Hematopoietic multipotent progenitor cell treated with erythropoietin and hydrocortisone succinate and interleukin-3 and kit ligand, for 6 days (in vitro differentiated cells): Measurements from ENCODE around the gene ARID3B.
"Not testable (repeated sequence)": the region's sequence is repeated elsewhere in the genome, so short reads cannot be mapped to it uniquely, and the experiment has no call there.

Experiments
- DNase-seq: peaks from one replicate; pipeline ENCODE4 v3.0.0-alpha.2; 2015

ARID3B gene

DNA sequence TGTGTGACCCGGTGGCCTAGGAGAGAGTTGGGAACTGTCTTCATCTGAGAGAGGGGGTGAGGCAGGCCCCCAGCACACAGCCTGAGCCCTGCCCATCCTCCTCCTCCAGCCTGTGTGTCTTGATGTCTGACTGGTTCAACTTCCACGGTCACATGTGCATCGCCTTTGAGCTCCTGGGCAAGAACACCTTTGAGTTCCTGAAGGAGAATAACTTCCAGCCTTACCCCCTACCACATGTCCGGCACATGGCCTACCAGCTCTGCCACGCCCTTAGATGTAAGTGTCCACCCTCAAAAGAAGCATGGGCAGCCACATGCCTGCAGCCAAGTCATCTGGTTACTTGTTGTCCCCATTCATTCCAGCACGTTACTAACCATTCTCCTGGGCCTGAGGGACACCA, 84.7 kb downstream of the ARID3B start:
- DNase-seq, result no peak

- no peak for DNase-seq
Measured at GRCh38 chr15:74626336-74626735, 85.3 kb downstream of the ARID3B start.

DNA sequence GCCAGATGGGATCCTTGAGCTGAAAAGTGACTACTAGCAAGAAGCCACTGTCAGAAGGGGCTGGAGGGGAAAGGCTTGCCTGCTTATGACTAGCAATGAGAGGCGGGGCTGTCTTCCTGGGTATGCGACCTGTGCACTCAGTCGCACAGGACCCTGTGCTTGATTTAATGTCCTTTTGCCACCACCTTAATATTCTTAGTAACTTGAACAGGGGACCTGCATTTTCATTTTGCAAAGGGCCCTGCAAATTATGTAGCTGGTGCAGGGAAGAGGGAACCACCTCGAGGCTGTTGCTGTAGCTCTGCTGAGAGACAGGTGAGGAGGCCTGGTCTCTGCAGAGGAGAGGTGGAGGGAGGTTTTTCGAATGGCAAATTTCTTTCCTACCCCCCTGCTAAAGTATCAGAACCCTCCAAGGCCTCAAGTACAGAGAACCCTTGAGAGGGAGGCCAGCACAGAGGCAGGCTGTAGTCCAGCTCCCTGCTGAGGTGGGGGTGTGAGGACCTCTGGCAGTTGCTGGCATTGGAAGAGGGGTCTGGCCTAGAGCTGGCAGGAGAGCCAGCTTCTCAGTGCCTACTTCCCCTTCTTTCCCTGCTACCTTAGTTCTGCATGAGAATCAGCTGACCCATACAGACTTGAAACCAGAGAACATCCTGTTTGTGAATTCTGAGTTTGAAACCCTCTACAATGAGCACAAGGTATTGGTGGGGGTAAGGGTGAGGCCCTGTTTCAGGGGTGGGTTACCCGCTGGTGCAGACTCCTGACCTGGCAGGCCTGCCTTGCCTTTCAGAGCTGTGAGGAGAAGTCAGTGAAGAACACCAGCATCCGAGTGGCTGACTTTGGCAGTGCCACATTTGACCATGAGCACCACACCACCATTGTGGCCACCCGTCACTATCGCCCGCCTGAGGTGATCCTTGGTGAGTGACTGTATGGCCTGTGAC, 86.0 kb downstream of the ARID3B start:
- DNase-seq, result no peak

DNA sequence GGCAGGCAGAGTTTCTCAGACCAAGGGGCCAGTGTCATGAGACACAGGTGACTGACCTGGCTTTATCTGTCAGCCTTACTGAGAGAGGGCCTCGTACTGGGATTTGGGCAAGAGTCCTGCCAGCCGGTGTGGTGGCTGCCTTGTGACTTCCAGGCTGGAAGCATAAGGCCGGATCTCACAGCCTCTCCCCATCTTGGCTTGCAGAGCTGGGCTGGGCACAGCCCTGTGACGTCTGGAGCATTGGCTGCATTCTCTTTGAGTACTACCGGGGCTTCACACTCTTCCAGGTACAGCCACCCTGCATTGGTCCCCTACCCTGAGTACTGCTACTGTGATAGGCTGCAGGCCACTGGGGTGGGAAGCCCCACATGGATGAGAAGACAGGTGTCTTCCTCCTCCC, 86.7 kb downstream of the ARID3B start:
- no peak for DNase-seq

DNA sequence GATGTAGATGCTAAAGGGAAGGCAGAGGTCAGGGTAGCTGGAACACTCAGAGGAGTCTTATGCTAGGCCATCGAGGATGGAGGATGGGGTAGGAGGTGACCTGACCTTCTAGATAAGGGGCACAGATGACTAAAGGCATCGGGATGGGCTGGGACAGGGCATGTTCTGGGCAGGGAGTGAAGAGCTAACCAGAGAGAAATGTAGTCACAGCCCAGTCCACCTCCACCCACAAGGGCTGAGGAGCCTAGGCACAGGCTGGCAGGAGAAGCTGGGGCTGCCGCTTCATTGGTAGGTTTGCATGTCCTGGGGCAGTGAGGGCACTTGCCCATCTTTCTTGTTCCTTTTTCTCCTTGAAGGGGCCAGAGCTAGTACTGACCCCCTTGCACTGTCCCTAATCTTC, 87.2 kb downstream of the ARID3B start:
- DNase-seq, result no peak

DNA sequence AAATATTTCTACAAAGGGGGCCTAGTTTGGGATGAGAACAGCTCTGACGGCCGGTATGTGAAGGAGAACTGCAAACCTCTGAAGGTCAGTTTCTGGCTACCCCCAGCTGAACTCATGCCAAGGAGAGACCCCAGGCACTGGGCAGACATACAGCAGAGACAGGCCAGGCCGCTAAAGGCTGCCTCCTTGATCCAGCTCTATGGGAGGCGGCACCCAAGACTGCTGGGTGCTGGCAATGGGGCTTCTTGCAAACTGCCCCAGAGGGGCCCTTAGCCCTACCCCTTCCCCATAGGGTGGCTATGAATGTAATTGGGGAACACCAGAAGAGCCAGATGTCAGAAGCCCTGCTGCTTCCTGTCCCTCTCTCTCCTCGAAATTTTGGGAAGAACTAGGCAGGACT, 87.9 kb downstream of the ARID3B start:
- DNase-seq, result no peak

DNA sequence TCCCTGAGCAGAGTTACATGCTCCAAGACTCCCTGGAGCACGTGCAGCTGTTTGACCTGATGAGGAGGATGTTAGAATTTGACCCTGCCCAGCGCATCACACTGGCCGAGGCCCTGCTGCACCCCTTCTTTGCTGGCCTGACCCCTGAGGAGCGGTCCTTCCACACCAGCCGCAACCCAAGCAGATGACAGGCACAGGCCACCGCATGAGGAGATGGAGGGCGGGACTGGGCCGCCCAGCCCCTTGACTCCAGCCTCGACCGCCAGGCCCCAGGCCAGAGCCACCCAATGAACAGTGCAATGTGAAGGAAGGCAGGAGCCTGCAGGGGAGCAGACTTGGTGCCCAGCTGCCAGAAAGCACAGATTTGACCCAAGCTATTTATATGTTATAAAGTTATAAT, 88.7 kb downstream of the ARID3B start:
- DNase-seq, result not testable (repeated sequence)

DNA sequence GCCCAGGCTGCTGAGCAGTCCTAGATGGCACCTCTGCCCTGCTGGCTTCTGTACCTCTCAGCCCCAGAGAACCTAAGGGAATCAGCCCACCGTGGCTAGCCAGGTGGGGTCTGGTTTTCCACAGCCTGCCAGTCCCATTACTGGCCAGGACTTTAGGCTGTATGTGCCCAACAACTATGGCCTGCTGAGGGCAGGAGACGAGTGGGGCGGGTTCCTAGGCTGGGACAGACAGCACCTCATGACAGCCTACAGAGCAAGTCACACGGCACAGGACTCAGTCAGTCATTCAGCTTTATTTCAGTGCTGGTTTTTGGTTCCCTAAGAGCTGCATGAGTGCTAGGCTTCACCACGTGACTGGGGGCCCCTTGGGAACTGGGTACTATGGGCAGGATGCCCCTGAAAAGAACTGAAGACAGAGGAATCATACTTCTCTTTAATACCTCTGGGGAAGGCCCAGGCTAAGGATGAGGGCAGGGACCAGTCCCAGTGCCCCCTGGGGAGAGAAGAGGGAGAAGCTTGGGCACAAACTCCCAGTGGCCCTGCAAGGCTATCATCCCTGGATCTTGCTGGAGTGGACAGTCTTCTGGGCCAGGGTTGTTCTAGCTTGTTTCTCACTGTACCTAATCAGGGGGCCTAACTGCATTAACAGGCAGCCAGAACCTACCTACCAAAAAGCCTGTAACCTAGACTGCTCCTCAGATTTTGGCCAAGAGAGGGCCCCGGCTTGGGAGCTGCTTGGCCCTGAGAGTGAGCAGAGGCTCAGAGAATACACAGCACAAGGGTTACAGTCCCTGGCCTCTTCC, 89.5 kb downstream of the ARID3B start:
- no peak for DNase-seq

GRCh38 chr15:74631087-74631385, 90.0 kb downstream of the ARID3B start:
- no peak for DNase-seq

- DNase-seq, result no peak
Measured at GRCh38 chr15:74631408-74631807, 90.4 kb downstream of the ARID3B start.

GRCh38 chr15:74631935-74632560, 91.0 kb downstream of the ARID3B start:
- DNase-seq, result peak; percentile 83

DNA sequence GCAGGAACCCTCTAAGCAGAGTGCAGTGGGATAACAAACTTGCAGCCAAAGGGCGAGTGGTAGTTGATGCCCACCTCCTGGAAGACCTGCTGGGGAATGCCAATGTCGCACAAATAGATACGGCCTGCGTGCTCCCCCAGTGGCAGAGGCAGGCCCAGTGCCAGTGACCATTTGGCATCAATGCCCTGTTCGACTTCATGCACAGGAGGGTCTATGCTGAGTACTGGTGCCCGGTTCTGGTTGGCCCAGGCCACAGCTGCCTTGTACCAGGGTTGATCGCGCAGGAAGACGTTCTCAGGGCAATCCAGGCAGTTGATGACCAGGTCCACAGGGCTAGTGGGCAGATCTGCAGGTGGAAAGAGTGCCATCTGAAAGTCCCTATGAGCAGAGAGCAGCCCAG, 91.6 kb downstream of the ARID3B start:
- no peak for DNase-seq

- DNase-seq, result no peak
Measured at GRCh38 chr15:74633781-74634180, 92.8 kb downstream of the ARID3B start.

DNA sequence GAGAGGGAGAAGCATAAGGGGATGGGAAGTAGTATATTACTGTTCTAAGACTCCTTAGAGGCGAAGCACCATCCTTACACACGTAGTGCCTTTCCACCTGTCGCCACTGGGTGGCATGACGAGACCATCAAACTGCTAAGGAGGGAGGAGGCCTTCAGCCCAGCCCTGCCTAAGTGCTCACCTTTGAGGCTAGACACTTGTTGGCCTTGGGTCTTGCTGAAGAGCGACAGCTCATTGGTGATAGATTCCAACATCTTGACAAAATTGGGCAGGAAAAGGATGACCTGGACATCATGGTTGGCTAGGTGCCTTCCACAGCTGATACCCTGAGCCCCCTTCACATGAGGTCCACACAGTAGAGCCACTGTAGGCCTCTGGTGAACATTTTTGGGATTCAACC, 94.2 kb downstream of the ARID3B start:
- DNase-seq, result peak; percentile 86

GRCh38 chr15:74636984-74637383, 96.0 kb downstream of the ARID3B start:
- DNase-seq, result no peak

- DNase-seq, result no peak
Measured at GRCh38 chr15:74641151-74641550, 100.1 kb downstream of the ARID3B start.

DNA sequence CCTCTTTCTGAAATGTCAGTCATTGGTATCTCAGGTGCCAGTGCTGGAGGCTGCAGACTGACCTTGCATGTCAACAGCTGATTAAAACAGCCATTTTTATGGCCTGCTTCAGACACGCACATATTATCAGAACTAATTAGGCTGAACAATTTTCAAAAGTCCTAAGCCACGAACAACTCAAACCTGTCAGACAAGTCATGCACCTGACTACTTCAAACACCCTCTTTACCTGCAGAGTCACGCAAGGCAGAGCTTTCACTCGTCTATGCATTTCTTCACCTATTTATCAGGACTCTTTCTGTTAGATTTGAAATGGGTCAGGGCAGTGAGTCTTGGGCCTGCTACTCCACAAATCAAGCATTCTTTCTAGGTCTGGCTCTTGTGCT, 101.3 kb downstream of the ARID3B start:
- no peak for DNase-seq

DNA sequence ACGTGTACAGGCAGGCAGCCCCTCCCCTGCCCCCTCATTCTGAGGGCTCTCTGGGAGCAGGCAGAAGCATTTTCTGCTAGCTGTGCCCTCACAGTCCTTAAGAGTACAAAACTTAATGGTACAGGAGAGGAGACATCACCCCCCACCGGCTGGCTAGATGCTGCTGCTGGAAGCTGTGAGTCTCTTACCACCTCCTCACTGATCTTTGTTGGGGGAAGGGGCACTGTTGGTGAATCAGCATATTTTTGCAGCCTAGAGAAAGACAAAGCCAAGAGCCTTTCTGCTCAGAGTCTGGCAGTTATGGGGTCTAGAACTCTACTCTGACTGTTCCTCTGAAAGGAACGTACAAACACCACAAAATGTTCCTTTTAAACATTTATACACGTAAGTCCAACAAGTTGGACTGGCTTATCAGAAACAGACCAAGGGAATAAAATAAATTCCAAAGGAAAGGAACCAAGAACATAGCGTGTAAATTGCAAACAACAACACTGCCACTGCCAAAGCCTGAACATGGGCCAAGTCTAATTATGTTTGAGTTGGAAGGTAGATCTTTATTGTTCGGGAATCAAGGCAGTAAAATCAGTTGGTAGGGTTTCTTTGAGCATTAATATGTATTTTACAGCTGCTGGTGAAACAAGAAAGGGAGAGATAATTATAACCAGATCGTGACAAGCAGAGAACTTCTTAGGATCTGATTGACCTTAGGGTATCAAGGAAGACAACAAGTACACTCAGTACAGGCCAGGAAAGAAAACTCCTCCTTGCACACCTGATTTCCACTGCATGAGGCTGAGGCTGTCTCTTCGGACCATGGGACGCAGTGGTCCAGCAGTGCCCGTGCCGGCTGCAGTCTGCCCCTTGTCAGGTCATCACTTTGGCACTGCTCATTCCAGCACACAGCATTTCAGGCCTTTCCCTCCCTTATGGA, 102.0 kb downstream of the ARID3B start:
- DNase-seq, result peak; percentile 64

DNA sequence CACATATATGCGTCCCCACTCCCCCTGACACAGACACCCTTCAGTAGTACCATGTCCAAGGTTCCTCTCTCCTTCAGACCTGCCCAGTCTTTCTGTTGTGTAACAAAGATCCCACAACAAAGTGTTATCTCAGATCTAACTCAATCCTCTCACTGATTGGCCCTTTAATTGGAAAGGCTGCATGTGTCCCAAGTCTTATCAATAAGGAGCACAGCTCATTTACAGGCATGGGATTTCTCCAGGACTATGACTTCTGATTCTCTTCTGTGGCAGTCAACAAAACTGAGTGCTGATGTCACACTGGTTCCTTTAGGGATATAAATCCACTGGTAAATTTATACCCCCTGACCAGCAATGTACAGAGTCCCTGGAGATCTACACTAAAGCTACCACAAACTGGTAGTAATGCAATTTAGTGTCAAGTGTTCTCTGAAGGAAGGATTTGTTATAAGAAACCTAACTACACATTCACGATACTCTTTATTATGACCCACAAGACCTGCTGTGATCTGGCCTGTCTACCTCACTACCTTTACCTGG, 102.7 kb downstream of the ARID3B start:
- DNase-seq, result no peak

DNA sequence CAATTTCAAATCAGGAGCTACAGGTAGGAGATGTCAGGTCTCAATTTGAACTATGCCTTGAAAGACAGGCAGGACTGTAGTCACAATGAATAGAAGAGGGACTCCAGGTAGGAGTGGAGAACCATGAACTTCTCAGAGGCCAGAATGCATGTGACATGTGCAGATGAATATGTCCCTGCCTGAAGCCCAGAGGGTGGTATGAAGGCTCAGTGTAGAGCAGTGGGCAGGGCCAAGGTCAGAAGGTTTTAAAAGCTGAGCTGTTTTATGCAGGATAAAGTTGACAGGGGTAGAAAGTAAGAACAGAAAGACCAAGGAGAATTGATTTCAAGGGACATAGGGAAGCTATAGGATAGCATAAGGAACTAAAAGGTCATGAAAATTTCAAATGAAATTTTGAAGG, 105.5 kb downstream of the ARID3B start:
- no peak for DNase-seq
